Measurements from ENCODE around the gene RUNX3. TPM values are rescaled to one million over a fixed set of nuclear protein-coding genes. Genes with fewer than 3 reads are reported as not detected.
"Not testable (repeated sequence)": the region's sequence is repeated elsewhere in the genome, so short reads cannot be mapped to it uniquely, and the experiment has no call there.

The RUNX3 gene
- total and polyA plus RNA-seq, 2 donors from 2014 or later, result 0.47 to 7.9 TPM

GRCh38 chr1:24910210-24910609, 19.9 kb downstream of the RUNX3 start:
- Histone ChIP-seq H3K4me1 (ENCODE audit: control insufficient read depth in 2 of 3, insufficient read depth in 2 of 3, low read depth in 1 of 3, low read length in 3 of 3) (peaks cover 0 to 6% (median 4%) of the 10 kb centered on the region in 3 donors), H3K9me3 (ENCODE audit: control insufficient read depth in 2 of 3, insufficient read depth in 1 of 3, low read length in 3 of 3) (no peaks in the 10 kb centered on the region), H3K36me3 (ENCODE audit: control insufficient read depth in 2 of 3, insufficient read depth in 3 of 3, low read length in 3 of 3) (no peaks in the 10 kb centered on the region), H3K27ac (ENCODE audit: low read depth in 2 of 2, low read length in 2 of 2) (no peak overlapping the region), H3K27me3 (ENCODE audit: control insufficient read depth, insufficient read depth, low read length) (no peaks in the 10 kb centered on the region), H3K4me3 (ENCODE audit: low read length in 3 of 3) (no peak overlapping the region), H3K9ac (ENCODE audit: low read length in 3 of 3) (no peak overlapping the region)
- FAIRE-seq (no peak), DNase-seq (no peak)
- intact Hi-C loops (cut with DNase I), result no loop called here
- no peak for TF ChIP-seq CTCF (IDR thresholded peaks at IDR 0.05; ENCODE audit: borderline replicate concordance, extremely low read depth, insufficient read depth)

- Histone ChIP-seq H3K9ac (ENCODE audit: low read length in 3 of 3) (no peak overlapping the region), H3K4me1 (ENCODE audit: control insufficient read depth in 2 of 3, insufficient read depth in 2 of 3, low read depth in 1 of 3, low read length in 3 of 3) (peaks cover 0 to 4% (median 4%) of the 10 kb centered on the region in 3 donors), H3K36me3 (ENCODE audit: control insufficient read depth in 2 of 3, insufficient read depth in 3 of 3, low read length in 3 of 3) (no peaks in the 10 kb centered on the region), H3K4me3 (ENCODE audit: low read length in 3 of 3) (peak overlapping the region in 1 of 3 donors; percentile 13), H3K27me3 (ENCODE audit: control insufficient read depth, insufficient read depth, low read length) (no peaks in the 10 kb centered on the region), H3K9me3 (ENCODE audit: control insufficient read depth in 2 of 3, insufficient read depth in 1 of 3, low read length in 3 of 3) (no peaks in the 10 kb centered on the region), H3K27ac (ENCODE audit: low read depth in 2 of 2, low read length in 2 of 2) (no peak overlapping the region)
- TF ChIP-seq CTCF (IDR thresholded peaks at IDR 0.05; ENCODE audit: borderline replicate concordance, extremely low read depth, insufficient read depth), result peak; percentile 36
- no peak for FAIRE-seq
- DNase-seq, result peak; percentile 67 to 78 (median 76)
- intact Hi-C loops (cut with DNase I), result no loop called here
Observed at GRCh38 chr1:24909388-24909898, 20.6 kb downstream of the RUNX3 start.

GRCh38 chr1:24908591-24909259, 21.4 kb downstream of the RUNX3 start:
- Histone ChIP-seq H3K36me3 (ENCODE audit: control insufficient read depth in 2 of 3, insufficient read depth in 3 of 3, low read length in 3 of 3) (no peaks in the 10 kb centered on the region), H3K27me3 (ENCODE audit: control insufficient read depth, insufficient read depth, low read length) (no peaks in the 10 kb centered on the region), H3K9ac (ENCODE audit: low read length in 3 of 3) (no peak overlapping the region), H3K4me3 (ENCODE audit: low read length in 3 of 3) (no peak overlapping the region), H3K4me1 (ENCODE audit: control insufficient read depth in 2 of 3, insufficient read depth in 2 of 3, low read depth in 1 of 3, low read length in 3 of 3) (peaks cover 0 to 4% (median 0%) of the 10 kb centered on the region in 3 donors), H3K9me3 (ENCODE audit: control insufficient read depth in 2 of 3, insufficient read depth in 1 of 3, low read length in 3 of 3) (no peaks in the 10 kb centered on the region), H3K27ac (ENCODE audit: low read depth in 2 of 2, low read length in 2 of 2) (no peak overlapping the region)
- no peak for TF ChIP-seq CTCF (IDR thresholded peaks at IDR 0.05; ENCODE audit: borderline replicate concordance, extremely low read depth, insufficient read depth)
- FAIRE-seq (no peak), DNase-seq (peak in 1 of 5 donors; percentile 16)
- intact Hi-C loops (cut with DNase I), result no loop called here

GRCh38 chr1:24907587-24908294, 22.3 kb downstream of the RUNX3 start:
- H3K27me3 ChIP-seq (ENCODE audit: control insufficient read depth, insufficient read depth, low read length); H3K36me3 ChIP-seq (ENCODE audit: control insufficient read depth in 2 of 3, insufficient read depth in 3 of 3, low read length in 3 of 3); H3K4me1 ChIP-seq (ENCODE audit: control insufficient read depth in 2 of 3, insufficient read depth in 2 of 3, low read depth in 1 of 3, low read length in 3 of 3); H3K27ac ChIP-seq (ENCODE audit: low read depth in 2 of 2, low read length in 2 of 2); H3K4me3 ChIP-seq (ENCODE audit: low read length in 3 of 3); H3K9me3 ChIP-seq (ENCODE audit: control insufficient read depth in 2 of 3, insufficient read depth in 1 of 3, low read length in 3 of 3); H3K9ac ChIP-seq (ENCODE audit: low read length in 3 of 3); intact Hi-C loops (cut with DNase I); FAIRE-seq: not testable (repeated sequence)
- peak in 1 of 5 donors; percentile 2 for DNase-seq
